IPS-NIHi11 (cell line): ENCODE measurements around the gene SRRM5.
A peak's percentile ranks its signal among the peaks of the same experiment; 100 is the strongest.
"Not testable (repeated sequence)": the region's sequence is repeated elsewhere in the genome, so short reads cannot be mapped to it uniquely, and the experiment has no call there.

Experiments used
- DNase-seq: peaks from one replicate; pipeline ENCODE4 v3.0.0; 2012; ENCODE audit warnings: mixed read lengths, low spot score

The SRRM5 gene

GRCh38 chr19:43611788-43612187, at the start of gene SRRM5:
TSS of gene SRRM5 (plus strand) at chr19:43612088. CDS start at chr19:43612122, 34 bp downstream.
- DNase-seq, result no peak

GRCh38 chr19:43562226-43562697, 49.6 kb upstream of the SRRM5 start:
- no peak for DNase-seq

- DNase-seq, result no peak
These were observed 49.1 kb upstream of the SRRM5 start for GRCh38 chr19:43562698-43563241.

GRCh38 chr19:43563816-43564457, 48.0 kb upstream of the SRRM5 start:
- DNase-seq, result no peak

GRCh38 chr19:43564800-43565199, 47.1 kb upstream of the SRRM5 start:
- DNase-seq, result no peak

GRCh38 chr19:43569657-43570056, 42.2 kb upstream of the SRRM5 start:
- DNase-seq, result no peak

- no peak for DNase-seq
These were observed 41.6 kb upstream of the SRRM5 start for GRCh38 chr19:43570174-43570791.

GRCh38 chr19:43572171-43572588, 39.7 kb upstream of the SRRM5 start:
- no peak for DNase-seq

- DNase-seq, result no peak
These were observed 37.3 kb upstream of the SRRM5 start for GRCh38 chr19:43574424-43575155.

- peak; percentile 98 for DNase-seq
These were observed 36.5 kb upstream of the SRRM5 start, which contains the start of the genes PINLYP and XRCC1 for GRCh38 chr19:43575156-43575950. TSS of gene PINLYP (plus strand) at chr19:43575801. CDS start at chr19:43577192, 1,391 bp downstream. TSS of gene XRCC1 (minus strand) at chr19:43575527. CDS start at chr19:43575458, 69 bp downstream.

- DNase-seq, result no peak
These were observed 35.7 kb upstream of the SRRM5 start for GRCh38 chr19:43575955-43576878.

- no peak for DNase-seq
These were observed 33.1 kb upstream of the SRRM5 start for GRCh38 chr19:43578787-43579186.

GRCh38 chr19:43581467-43581866, 30.4 kb upstream of the SRRM5 start:
- DNase-seq, result no peak

GRCh38 chr19:43582495-43582894, 29.4 kb upstream of the SRRM5 start:
- no peak for DNase-seq

GRCh38 chr19:43584484-43584883, 27.4 kb upstream of the SRRM5 start:
- no peak for DNase-seq

- no peak for DNase-seq
These were observed 25.5 kb upstream of the SRRM5 start for GRCh38 chr19:43586346-43586745.

- DNase-seq, result not testable (repeated sequence)
These were observed 24.9 kb upstream of the SRRM5 start for GRCh38 chr19:43587029-43587428.

GRCh38 chr19:43589277-43589676, 22.6 kb upstream of the SRRM5 start:
- no peak for DNase-seq

- DNase-seq, result no peak
These were observed 22.2 kb upstream of the SRRM5 start for GRCh38 chr19:43589678-43590077.

- DNase-seq, result no peak
These were observed 19.8 kb upstream of the SRRM5 start for GRCh38 chr19:43591904-43592772.
